Neural crest cell (in vitro differentiated cells): Measurements from ENCODE around the gene PKLR. TPM values are rescaled to one million over a fixed set of nuclear protein-coding genes. Genes with fewer than 3 reads are reported as not detected.

Experiments
- DNase-seq: peaks from one replicate; pipeline ENCODE4 v3.0.0; 2021; ENCODE audit warnings: low read depth, mixed read lengths, low spot score
- H3K27ac Mint-ChIP-seq: one replicate; pipeline ENCODE4 v1.8.0; 2021; ENCODE audit warnings: mild to moderate bottlenecking, mixed read lengths; ENCODE audit not compliant: unreplicated experiment
- H3K27me3 Mint-ChIP-seq: 2 replicates; pipeline ENCODE4 v1.8.0; 2021; ENCODE audit warnings: low read depth, mild to moderate bottlenecking, mixed read lengths
- H3K36me3 Mint-ChIP-seq: 2 replicates; pipeline ENCODE4 v1.8.0; 2021; ENCODE audit warnings: low read depth, mild to moderate bottlenecking, mixed read lengths
- H3K4me1 Mint-ChIP-seq: 2 replicates; pipeline ENCODE4 v1.8.0; 2021; ENCODE audit warnings: mixed read lengths
- H3K4me3 Mint-ChIP-seq: one replicate; pipeline ENCODE4 v1.8.0; 2021; ENCODE audit warnings: mild to moderate bottlenecking, mixed read lengths
- H3K9me3 Mint-ChIP-seq: 2 replicates; pipeline ENCODE4 v1.8.0; 2021; ENCODE audit warnings: mixed read lengths
- total RNA-seq: library from RNA; stranded (reverse); gene quantifications from 2 replicates; pipeline ENCODE4 v1.2.1, GENCODE V29; 2021
- TF ChIP-seq, protein P1 (sequence below): fragments of 200-600 bp; sonication (generic); conservative IDR thresholded peaks from 2 replicates; pipeline ENCODE4 v1.5.0; 2021; ENCODE audit warnings: antibody characterized with exemption, mild to moderate bottlenecking

The PKLR gene
- total RNA-seq, 1 donor from 2014 or later: not detected

DNA sequence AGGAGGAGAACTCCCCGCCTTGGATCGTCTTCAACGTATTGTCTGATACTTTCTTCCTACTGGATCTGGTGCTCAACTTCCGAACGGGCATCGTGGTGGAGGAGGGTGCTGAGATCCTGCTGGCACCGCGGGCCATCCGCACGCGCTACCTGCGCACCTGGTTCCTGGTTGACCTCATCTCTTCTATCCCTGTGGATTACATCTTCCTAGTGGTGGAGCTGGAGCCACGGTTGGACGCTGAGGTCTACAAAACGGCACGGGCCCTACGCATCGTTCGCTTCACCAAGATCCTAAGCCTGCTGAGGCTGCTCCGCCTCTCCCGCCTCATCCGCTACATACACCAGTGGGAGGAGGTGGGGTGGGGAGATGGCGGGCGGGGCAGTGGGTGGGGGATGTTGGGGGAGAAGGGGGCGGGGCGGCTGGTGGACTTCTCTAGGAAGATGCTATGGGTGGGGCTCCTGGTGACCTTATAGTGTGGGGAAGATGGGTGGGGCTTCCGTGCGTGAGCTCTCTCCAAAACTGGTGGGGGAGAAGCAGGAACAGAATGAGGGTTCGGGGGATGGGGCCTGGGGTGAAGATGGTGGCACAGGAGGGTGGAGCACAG lies 18.6 kb downstream of the PKLR start:
- H3K36me3 Mint-ChIP-seq: peaks cover 4% of the 10 kb centered on the region
- no peak overlapping the region for H3K4me3 Mint-ChIP-seq
- H3K27ac Mint-ChIP-seq: no peak overlapping the region
- no peak for DNase-seq
- no peaks in the 10 kb centered on the region for H3K27me3 Mint-ChIP-seq
- H3K4me1 Mint-ChIP-seq: peaks cover 16% of the 10 kb centered on the region
- no peaks in the 10 kb centered on the region for H3K9me3 Mint-ChIP-seq
- TF ChIP-seq, protein P1, sequence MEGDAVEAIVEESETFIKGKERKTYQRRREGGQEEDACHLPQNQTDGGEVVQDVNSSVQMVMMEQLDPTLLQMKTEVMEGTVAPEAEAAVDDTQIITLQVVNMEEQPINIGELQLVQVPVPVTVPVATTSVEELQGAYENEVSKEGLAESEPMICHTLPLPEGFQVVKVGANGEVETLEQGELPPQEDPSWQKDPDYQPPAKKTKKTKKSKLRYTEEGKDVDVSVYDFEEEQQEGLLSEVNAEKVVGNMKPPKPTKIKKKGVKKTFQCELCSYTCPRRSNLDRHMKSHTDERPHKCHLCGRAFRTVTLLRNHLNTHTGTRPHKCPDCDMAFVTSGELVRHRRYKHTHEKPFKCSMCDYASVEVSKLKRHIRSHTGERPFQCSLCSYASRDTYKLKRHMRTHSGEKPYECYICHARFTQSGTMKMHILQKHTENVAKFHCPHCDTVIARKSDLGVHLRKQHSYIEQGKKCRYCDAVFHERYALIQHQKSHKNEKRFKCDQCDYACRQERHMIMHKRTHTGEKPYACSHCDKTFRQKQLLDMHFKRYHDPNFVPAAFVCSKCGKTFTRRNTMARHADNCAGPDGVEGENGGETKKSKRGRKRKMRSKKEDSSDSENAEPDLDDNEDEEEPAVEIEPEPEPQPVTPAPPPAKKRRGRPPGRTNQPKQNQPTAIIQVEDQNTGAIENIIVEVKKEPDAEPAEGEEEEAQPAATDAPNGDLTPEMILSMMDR: no peak

DNA sequence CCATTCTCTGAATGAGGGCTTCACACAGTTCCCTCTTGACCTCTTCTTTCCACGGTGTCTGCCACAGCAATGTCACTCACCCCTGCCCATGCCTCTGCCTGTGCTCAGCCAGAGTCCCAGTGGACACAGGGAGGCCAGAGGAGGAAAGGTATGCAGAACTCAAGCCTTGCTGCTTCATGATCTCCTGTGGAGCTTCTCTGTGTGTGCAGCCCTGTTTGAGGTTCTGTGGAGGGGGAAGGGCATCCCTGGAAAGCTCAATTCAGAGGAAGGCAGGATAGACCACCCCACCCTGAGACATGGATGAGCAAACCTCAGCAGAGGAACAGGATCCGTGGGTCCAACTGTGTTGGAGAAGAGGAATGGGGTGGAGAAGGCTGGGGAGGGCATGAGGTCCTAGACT lies 22.0 kb downstream of the PKLR start:
- Mint-ChIP-seq H3K27ac (no peak overlapping the region), H3K9me3 (no peaks in the 10 kb centered on the region), H3K27me3 (no peaks in the 10 kb centered on the region), H3K4me3 (peak overlapping the region; percentile 90), H3K4me1 (peaks cover 30% of the 10 kb centered on the region), H3K36me3 (peaks cover 4% of the 10 kb centered on the region)
- TF ChIP-seq, protein P1: no peak
- no peak for DNase-seq

DNA sequence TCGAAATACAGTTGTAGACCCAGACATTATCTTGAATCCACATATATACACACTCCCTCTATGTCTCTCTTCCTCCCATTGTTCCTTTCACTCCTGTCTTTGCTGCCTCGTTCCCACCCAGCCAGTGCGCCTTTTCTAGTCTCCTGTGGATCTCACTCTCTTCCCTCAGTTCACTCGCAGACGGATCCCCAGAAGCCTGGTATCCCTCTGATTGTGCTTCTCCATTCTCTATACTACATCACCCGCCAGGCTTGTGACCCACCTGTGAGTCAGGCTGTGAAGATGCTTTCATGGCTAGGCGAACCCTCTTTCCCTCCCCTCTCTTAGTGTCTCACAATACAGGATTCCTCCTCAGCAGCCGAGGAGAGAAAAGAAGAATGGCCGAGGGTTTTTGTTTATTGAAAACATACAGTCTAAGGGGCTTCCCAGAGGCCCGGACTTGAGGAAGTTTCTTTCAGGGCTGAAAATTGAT lies 22.5 kb downstream of the PKLR start:
- Mint-ChIP-seq H3K27ac (no peak overlapping the region), H3K4me1 (peaks cover 32% of the 10 kb centered on the region), H3K27me3 (no peaks in the 10 kb centered on the region), H3K4me3 (peak overlapping the region; percentile 90), H3K36me3 (peaks cover 4% of the 10 kb centered on the region), H3K9me3 (no peaks in the 10 kb centered on the region)
- TF ChIP-seq, protein P1: peak; percentile 5
- DNase-seq: no peak

DNA sequence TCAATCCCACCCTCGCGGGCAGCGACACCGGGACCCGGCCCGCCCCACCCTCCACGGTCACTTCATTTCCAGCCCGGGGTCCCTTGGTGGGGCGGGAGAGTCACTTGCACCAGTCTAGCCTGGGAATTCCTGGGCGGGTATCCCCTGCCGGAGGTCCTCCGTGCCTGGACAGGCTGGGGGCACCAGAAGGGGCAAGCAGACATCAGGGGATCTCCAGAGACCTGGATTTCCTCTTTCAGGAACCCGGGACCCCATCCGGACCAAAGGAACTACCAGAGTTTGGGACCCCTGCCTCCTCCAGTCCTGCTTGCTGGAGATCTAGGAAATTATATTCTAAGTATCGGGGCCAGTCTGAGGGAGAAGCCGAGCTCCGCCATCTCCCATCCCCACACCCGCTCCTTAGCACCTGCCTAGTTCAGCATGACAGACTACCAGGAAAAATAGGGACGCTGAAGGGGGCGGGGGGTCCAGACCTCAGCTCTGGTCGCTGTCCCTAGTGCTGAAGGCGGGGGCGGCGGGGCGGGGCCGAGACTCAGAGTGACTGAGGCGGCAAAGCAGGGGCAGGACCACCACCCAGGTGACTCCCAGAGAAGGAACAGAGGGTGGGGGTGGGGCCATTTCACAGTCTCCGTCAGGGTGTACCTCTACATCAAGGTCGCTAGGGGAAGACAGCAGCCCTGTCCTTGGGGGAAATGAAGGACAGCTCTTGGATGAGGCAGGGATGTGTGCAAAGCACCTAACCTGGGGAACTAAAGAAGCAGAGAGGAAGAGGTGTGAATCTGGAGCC lies 23.1 kb downstream of the PKLR start:
- no peaks in the 10 kb centered on the region for H3K9me3 Mint-ChIP-seq
- H3K27ac Mint-ChIP-seq: no peak overlapping the region
- H3K4me3 Mint-ChIP-seq: peak overlapping the region; percentile 90
- DNase-seq: peak; percentile 58
- H3K36me3 Mint-ChIP-seq: peaks cover 4% of the 10 kb centered on the region
- H3K4me1 Mint-ChIP-seq: peaks cover 37% of the 10 kb centered on the region
- H3K27me3 Mint-ChIP-seq: no peaks in the 10 kb centered on the region
- TF ChIP-seq, protein P1: peak; percentile 57

DNA sequence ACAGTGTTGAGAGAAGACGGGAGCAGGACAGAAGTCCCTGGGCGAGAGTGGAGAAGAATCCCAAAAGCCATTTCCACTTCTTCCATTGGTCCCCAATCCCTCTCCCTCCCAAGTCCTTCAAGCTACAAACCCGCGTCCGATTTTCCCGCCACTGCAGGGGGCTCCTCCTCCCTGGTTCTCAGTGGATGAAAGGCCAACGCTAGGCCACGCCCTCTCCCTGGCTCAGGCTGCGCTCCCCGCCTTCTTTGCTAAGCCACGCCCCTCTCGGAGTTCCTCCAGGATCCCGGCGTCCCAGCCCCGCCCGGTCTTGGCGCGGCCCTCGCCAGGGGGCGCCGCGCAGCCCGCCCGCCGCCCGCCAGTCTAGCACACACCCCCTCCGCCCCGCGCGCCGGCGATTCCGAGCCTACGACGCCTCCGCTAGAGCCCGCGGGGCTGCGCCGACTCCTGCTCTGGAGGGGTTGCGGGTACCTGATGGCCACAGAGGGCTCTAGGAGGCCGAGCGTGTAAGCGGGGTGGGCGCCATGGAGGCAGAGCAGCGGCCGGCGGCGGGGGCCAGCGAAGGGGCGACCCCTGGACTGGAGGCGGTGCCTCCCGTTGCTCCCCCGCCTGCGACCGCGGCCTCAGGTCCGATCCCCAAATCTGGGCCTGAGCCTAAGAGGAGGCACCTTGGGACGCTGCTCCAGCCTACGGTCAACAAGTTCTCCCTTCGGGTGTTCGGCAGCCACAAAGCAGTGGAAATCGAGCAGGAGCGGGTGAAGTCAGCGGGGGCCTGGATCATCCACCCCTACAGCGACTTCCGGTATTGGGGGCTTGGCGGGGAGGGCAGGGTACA lies 24.0 kb downstream of the PKLR start, which contains the start of gene HCN3:
Gene HCN3 (plus strand): TSS at position 394 of the 832 bp plus-strand sequence. CDS start 128 bp downstream, at position 522.
- Mint-ChIP-seq H3K4me3 (peak within 1 kb of the TSS; percentile 90), H3K9me3 (no peaks in the 10 kb centered on the region), H3K27ac (no peak within 1 kb of the TSS), H3K27me3 (no peaks in the 10 kb centered on the region), H3K4me1 (peaks cover 44% of the 10 kb centered on the region), H3K36me3 (peaks cover 6% of the 10 kb centered on the region)
- TF ChIP-seq, protein P1: peak; percentile 74
- peak; percentile 100 for DNase-seq
